ENCODE measurements around the gene TSPAN14.

The TSPAN14 gene

GRCh38 chr10:80491251-80492102 is 37.4 kb downstream of the TSPAN14 start:
- no peak for DNase-seq

- no peak for DNase-seq
Measured at GRCh38 chr10:80492848-80493521, 38.9 kb downstream of the TSPAN14 start.

DNA sequence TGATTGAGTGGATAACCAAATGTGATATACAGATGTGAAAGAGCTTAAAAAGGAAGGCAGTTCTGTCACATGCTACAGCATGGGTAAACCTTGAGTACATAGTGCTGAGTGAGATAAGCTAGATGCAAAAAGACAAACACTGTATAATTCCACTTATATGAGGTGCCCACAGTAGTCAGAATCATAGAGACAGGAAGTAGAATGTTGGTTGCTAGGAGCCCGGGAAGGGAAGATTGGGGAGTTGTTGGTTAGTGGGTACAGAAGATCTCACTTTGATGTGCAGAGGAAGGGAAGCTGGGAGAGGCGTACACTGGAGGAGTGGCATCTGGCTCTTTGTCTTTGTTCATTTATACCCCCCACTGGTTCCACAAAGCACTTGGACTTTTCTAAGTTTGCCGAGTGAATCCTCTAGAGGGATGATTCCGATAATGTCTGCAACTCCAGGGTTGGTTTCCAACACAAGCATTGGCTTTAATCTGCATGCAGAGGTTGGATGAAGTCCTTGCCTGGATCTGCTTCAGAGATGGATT is 39.5 kb downstream of the TSPAN14 start:
- DNase-seq = peak; percentile 39

GRCh38 chr10:80496555-80497172 is 42.6 kb downstream of the TSPAN14 start:
- DNase-seq = no peak

DNA sequence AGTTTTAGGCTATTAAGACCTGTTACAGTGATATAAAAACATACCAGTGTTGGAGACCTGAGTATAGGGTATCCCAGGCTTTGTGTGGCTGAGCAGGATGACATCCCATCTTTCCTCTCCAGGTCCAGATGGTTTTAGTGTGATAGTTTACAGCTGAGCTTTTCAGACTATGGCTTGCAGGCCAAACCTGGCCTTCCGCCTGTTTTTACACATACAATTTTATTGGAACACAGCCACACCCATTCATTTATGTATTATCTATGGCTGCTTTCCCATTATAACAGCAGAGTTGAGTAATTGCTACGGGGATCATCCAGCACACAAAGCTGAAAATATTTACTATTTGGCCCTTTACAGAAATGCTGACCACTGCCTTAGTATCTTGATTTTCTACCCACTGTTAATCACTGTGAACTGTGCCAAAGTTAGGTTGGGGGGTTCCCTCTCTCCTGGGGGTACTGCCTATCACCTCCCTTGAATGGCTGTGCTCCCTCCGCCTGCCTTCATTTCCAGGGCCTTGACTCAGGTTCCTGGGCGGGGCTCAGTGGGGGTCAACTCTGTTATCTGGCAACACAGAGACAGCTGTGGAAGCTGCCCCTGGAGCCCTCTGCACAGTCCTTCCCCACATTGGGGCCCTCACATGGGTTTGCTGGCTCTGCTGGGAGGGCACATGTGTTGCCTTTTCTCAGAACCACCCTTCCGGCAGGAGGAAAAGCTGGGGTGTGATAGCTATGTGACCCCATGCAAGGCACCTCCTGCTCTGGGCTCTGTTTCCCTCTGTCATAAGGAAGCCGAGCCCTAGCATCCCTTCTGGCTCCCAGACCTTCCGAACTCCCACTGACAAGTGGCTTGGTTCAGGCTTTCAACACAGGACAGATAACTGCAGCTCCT is 43.3 kb downstream of the TSPAN14 start:
- DNase-seq = no peak

DNA sequence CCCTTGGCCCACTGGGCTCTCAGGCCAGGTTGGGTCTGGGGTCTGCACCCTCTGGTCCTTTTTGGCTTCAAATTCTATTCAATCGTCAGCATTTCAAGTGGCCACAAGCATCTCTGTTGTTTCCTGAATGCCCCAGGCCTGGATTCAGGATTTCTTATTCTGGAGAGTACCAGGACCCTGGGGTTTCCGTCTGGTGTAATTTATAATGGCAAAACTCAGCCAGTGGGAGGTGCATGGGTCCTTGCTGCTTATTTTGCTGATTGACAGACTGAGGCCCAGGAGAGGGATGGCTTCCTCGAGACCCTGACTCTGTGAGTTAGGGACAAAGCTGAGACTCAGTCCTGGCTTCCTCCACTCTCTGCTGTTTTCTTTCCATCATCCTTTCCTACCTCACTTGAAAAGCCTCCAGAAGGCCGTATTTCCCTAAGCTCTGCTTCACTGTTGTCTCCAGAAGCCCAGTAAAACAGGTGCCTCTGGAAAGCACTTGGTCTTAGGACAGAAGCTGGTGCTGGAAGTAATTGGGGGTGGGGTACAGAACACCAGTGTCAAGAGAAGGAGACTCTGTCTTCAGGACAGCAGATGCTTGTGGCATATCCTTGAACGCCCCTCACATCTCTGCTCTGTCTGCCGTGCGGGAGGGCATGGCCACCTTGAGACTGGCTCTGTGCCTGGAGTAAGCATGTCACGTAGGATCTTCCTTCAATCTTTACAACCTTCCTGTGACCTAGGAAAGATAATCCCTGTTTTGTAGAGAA is 44.1 kb downstream of the TSPAN14 start:
- DNase-seq = no peak

GRCh38 chr10:80498833-80499741 is 45.0 kb downstream of the TSPAN14 start:
- peak; percentile 41 for DNase-seq

DNA sequence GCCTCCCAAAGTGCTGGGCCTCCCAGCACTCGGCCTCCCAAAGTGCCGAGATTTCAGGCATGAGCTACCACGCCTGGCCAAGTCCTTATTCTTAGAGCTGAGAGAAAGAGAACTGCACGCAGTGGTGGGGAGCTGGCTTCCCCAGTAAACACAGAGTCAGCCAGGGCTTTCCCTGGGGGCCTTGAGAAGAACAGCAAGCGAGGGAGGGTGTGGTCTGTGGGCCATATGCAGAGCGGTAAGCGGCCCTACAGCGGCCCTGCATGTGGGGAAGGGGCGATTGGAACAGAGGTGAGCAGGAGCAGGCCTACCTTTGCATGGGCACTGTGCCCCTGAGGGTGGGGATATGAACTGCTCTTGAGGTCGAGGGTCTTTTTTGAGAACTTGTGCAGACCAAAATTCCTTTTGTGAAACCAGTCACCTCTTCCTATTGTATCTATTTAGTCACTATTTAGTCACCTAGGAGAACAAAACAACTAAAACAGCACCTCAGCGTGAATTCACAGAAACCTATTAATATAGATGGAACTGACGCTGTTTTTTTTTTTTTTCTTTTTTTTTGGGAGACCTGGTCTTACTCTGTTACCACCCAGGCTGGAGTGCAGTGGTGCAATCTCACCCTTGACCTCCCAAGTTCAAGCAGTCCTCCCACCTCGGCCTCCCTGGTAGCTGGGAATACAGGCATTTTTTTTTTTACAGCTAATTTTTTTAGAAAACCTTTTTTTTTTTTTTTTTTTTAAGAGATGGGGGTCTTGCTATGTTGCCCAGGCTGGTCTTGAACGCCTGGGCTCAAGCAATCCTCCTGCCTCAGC is 46.7 kb downstream of the TSPAN14 start:
- DNase-seq = peak; percentile 29

- DNase-seq = no peak
Measured at GRCh38 chr10:80501381-80501912, 47.3 kb downstream of the TSPAN14 start.

DNA sequence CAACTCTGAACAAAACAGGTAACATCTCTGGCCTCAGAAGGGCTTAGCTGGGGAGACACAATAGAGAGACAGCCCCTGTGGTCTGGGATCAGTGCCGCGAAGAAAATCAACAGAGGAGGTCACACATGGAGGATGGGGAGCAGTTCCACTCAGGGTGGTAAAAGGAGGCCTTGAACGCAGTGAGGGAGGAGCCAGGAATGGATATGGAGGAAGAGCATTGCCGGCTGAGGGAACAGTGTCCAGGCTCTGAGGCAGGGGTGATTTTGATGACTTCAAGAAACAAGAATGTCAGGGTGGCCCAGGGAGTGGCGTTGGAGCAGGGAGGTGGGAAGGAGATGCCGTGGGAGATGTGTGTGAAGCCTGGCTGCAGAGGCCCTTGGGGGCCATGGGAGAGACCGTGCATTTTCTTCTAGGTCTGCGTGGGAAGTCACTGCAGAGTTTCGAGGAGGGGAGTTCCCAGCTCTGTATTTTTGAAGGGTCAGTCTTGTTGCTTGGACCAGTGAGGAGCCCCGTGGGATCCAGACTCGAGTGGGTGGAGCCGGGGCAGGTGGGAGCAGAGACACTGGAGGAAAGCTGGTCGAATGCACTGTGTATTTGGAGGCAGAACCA is 47.9 kb downstream of the TSPAN14 start:
- no peak for DNase-seq

- DNase-seq = no peak
Measured at GRCh38 chr10:80502621-80503583, 48.8 kb downstream of the TSPAN14 start.

DNA sequence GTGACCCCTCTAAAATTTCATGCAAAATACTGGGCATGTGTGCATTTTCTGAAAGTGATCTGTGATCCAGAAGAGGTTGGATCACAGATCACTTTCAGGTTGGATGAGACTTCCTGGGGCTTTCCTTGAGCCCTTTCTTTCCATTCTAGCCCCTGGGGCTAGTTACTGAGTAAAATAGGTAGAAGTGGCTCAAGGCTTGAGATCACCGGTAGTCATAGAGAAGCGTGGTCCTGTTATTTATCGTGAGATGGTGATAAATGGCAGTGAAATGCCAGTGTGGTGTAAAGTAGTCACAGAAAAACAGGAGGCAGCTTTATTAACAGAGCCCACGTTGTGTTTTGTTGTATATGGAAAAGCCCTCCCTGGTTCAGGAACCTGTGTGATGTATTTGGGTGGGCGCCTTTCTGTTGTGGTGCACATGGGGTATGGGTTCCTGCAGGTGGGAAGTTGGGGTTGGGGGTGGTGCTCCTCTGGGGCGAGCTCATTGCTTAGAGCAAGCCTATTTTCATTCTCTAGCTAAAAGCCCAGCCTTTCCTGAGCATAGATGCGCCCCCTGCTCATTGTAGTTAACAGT is 49.6 kb downstream of the TSPAN14 start:
- DNase-seq = no peak

GRCh38 chr10:80504158-80504811 is 50.2 kb downstream of the TSPAN14 start:
- no peak for DNase-seq

DNA sequence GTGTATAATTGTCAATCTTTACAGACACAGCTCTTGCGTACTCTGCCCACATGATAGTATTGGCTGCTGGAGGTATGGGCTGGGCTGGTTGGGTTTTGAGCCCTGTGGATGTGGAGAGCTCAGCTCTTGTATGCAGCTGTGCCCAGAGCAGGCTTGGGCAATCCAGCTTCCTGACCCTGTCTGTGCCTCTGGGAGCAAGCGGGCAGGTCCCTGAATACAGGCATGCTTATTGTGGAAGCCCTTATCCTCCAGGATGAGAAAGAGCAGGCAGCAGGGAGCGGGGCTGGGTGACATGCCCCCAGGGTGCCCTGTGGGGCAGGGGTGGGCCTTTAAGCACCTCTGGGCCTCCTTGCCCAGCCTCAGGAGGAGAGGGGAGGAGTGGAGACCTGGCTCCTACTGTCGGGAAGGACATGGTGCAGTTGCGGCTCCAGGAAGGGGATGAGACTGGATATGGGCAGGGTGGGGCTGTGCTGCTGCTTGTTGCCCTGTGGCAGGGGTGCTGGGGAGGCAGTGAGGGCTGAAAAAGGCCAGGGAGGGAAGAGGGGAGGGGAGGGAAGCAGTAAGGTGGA is 50.9 kb downstream of the TSPAN14 start:
- DNase-seq = no peak

DNA sequence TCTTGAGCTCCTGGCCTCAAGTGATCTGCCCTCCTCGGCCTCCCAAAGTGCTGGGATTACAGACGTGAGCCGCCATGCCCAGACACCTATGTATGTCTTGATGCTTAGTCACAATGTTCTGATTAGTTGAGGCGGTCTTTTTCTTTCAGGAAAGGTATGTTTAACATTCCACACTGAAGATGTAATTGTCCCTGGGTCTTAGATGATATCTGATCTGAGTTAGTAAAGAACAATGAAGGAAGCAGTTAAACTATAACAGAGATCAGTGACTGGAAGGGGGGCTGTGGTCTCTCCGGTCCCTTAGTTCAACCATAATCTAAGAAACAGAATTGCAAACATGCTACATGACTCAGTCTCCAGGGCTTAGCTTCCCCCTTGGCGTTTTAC is 52.1 kb downstream of the TSPAN14 start:
- no peak for DNase-seq

DNA sequence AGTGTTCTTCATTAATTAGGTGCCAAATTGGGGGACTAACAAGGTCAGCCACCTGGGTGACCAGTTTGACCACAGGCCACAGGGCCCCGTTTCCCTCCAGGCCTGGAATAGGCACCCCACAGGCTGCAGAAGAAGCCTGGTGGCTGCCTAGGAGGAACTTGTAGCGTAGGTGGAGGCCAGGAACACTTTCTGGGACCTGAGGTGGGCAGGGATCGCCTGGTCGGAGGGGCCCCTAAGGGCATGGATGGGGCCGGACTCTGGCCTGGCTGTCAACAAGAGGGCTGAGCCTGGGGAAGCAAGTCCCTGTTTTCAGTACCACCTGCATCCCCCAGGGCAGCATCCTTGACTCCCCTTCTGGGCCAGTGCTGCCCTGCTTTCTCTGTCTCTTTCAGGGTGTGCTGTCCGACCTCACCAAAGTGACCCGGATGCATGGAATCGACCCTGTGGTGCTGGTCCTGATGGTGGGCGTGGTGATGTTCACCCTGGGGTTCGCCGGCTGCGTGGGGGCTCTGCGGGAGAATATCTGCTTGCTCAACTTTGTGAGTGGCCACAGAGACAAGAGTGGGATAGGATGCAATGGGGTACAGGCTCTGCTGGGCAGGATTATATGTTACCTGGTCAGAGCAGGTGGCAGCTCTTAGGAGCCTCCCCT is 52.9 kb downstream of the TSPAN14 start:
- DNase-seq = no peak

Data from CD4-positive, alpha-beta T cell treated with Interleukin-10 for 1 hour (primary cell).